Measurements from ENCODE around the gene OPTN.
"Not testable (repeated sequence)": the region's sequence is repeated elsewhere in the genome, so short reads cannot be mapped to it uniquely, and the experiment has no call there.

The OPTN gene

GRCh38 chr10:13091801-13092200 is 8.2 kb upstream of the OPTN start:
- DNase-seq: no peak

- DNase-seq: no peak
These were observed 7.5 kb upstream of the OPTN start for GRCh38 chr10:13092291-13093102.

GRCh38 chr10:13094082-13094481 is 5.9 kb upstream of the OPTN start:
- DNase-seq: not testable (repeated sequence)

GRCh38 chr10:13095094-13095493 is 4.9 kb upstream of the OPTN start:
- DNase-seq: no peak

- DNase-seq: no peak
These were observed 4.0 kb upstream of the OPTN start for GRCh38 chr10:13095929-13096328.

- DNase-seq: no peak
These were observed 758 bp upstream of the OPTN start for GRCh38 chr10:13099144-13099665.

- DNase-seq: no peak
These were observed 659 bp downstream of the OPTN start for GRCh38 chr10:13100349-13101294.

- no peak for DNase-seq
These were observed 2.2 kb downstream of the OPTN start for GRCh38 chr10:13102002-13102794.

GRCh38 chr10:13103554-13103953 is 3.6 kb downstream of the OPTN start:
- no peak for DNase-seq

GRCh38 chr10:13104697-13105096 is 4.7 kb downstream of the OPTN start:
- no peak for DNase-seq

GRCh38 chr10:13105184-13105583 is 5.2 kb downstream of the OPTN start:
- no peak for DNase-seq

- no peak for DNase-seq
These were observed 6.6 kb downstream of the OPTN start for GRCh38 chr10:13106387-13107045.

- no peak for DNase-seq
These were observed 10.9 kb downstream of the OPTN start for GRCh38 chr10:13110908-13111307.

- DNase-seq: no peak
These were observed 13.6 kb downstream of the OPTN start for GRCh38 chr10:13113544-13113943.

GRCh38 chr10:13115832-13116803 is 16.2 kb downstream of the OPTN start:
- DNase-seq: no peak

- no peak for DNase-seq
These were observed 18.1 kb downstream of the OPTN start for GRCh38 chr10:13117841-13118783.

GRCh38 chr10:13118784-13119410 is 18.9 kb downstream of the OPTN start:
- DNase-seq: no peak

- DNase-seq: no peak
These were observed 21.0 kb downstream of the OPTN start for GRCh38 chr10:13120786-13121499.

GRCh38 chr10:13121500-13121854 is 21.5 kb downstream of the OPTN start:
- no peak for DNase-seq

All from NCI-H2081 treated with DMSO at 0.1 percent for 48 hours (cell line).